ENCODE data around the gene FBXO33. TPM values are rescaled to one million over a fixed set of nuclear protein-coding genes. Genes with fewer than 3 reads are reported as not detected.

Gene FBXO33
- total and polyA plus RNA-seq, 2 experiments from 2014 or later: 9.0 to 21.4 TPM

DNA sequence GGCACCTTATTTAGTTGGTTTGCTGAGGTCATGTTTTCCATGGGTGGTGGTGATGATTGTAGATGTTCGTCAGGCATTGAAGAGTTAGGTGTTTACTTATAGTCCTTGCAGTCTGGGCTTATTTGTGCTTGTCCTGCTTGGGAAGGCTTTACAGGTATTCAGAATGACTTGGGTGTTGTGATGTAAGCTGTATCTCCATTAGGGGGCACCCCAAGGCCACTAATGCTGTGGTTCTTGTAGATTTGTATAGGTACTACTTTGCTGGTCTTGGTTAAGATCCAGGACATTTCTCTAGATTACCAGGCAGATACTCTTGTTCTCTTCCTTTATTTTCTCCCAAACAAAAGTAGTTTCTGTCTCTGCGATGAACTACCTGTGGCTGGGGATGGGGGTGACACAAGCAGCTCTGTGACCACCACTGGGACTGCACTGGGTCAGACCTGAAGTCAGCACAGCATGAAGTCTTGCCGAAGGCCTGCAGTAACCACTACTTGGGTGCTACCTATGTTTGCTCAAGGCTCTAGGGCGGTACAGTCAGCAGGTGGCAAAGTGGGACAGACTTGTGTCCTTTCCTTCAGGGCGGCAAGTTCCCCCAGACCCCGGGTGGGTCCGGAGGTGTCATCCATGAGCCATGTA is 35.8 kb upstream of the FBXO33 start:
- no peaks in the 10 kb centered on the region for H3K4me1 ChIP-seq (ENCODE audit: insufficient read depth)
- H4K20me1 ChIP-seq (ENCODE audit: insufficient read depth): no peaks in the 10 kb centered on the region
- peak; percentile 43 for DNase-seq
- WGBS, 2 experiments (ENCODE audit: low coverage in 1 of 2, low lambda C conversion rate in 2 of 2, missing lambda C conversion rate in 2 of 2): 56 to 63% methylated on average over 5 to 7 of the region's 7 CpGs
- in situ Hi-C loops (cut with MboI): no loop called here
- no peaks in the 10 kb centered on the region for H3K9me3 ChIP-seq (ENCODE audit: low read depth)
- no peak overlapping the region for H3K9ac ChIP-seq
- H3F3A ChIP-seq (ENCODE audit: insufficient read depth): no peaks in the 10 kb centered on the region
- no peaks in the 10 kb centered on the region for H3K9me2 ChIP-seq (ENCODE audit: insufficient read depth)
- H2AFZ ChIP-seq: no peak overlapping the region
- H3K27ac ChIP-seq: no peak overlapping the region
- H3K4me2 ChIP-seq (ENCODE audit: unreplicated experiment): no peak overlapping the region
- no peaks in the 10 kb centered on the region for H3K79me2 ChIP-seq (ENCODE audit: insufficient read depth)
- peaks cover 9% of the 10 kb centered on the region; the same call in 1 of the 2 replicates for H3K27me3 ChIP-seq (replicated peaks; ENCODE audit: insufficient read depth)
- no peak overlapping the region for H3K4me3 ChIP-seq
- TF ChIP-seq EZH2 (IDR thresholded peaks at IDR 0.05; ENCODE audit: insufficient read depth, poor library complexity, severe bottlenecking) (no peak), EZH2phosphoT487 (IDR thresholded peaks at IDR 0.05; ENCODE audit: insufficient read depth, low read depth) (no peak)
- H3K36me3 ChIP-seq (ENCODE audit: low read depth): no peaks in the 10 kb centered on the region

DNA sequence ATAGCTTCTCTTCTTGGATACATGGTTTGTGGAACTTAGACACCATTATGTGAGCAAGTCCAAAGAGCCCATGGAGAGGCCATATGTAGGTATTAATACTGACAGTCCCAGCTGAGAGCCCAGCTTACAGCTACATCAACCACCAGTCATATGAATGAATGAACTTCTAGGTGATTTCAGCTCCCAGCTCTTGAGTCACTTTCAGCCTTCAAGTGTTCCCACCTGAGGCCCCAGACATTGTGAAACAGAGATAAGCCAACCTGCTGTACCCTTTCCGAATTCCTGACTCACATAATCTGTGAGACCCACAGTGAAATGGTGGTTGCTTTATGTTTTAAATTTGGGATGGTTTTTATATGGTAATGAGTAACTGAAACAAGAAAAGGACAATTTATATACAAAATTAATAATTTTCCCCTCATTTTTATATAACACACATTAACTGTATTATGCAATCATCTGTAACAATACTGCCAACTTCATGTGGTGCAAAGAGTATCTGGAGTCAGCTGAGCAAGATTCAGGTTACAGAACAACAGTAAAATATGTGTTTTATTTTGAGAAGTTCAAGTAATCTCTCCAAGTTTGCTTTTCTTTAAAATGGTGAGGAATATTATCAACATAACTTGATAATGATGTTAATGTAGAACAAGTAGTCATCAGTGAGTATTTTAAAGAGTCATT is 27.7 kb upstream of the FBXO33 start:
- H4K20me1 ChIP-seq (ENCODE audit: insufficient read depth): no peaks in the 10 kb centered on the region
- no peaks in the 10 kb centered on the region for H3K9me3 ChIP-seq (ENCODE audit: low read depth)
- no peak overlapping the region for H2AFZ ChIP-seq
- no peaks in the 10 kb centered on the region for H3F3A ChIP-seq (ENCODE audit: insufficient read depth)
- 18 to 35% methylated on average over 1 of the region's 1 CpG for WGBS, 2 experiments (ENCODE audit: low coverage in 1 of 2, low lambda C conversion rate in 2 of 2, missing lambda C conversion rate in 2 of 2)
- no peak overlapping the region for H3K27ac ChIP-seq
- TF ChIP-seq EZH2 (IDR thresholded peaks at IDR 0.05; ENCODE audit: insufficient read depth, poor library complexity, severe bottlenecking) (no peak), EZH2phosphoT487 (IDR thresholded peaks at IDR 0.05; ENCODE audit: insufficient read depth, low read depth) (no peak)
- peak; percentile 7 for DNase-seq
- H3K9ac ChIP-seq: no peak overlapping the region
- H3K9me2 ChIP-seq (ENCODE audit: insufficient read depth): no peaks in the 10 kb centered on the region
- in situ Hi-C loops (cut with MboI): no loop called here
- no peaks in the 10 kb centered on the region for H3K4me1 ChIP-seq (ENCODE audit: insufficient read depth)
- H3K36me3 ChIP-seq (ENCODE audit: low read depth): no peaks in the 10 kb centered on the region
- H3K27me3 ChIP-seq (replicated peaks; ENCODE audit: insufficient read depth): peaks cover 9% of the 10 kb centered on the region; the same call in 1 of the 2 replicates
- no peaks in the 10 kb centered on the region for H3K79me2 ChIP-seq (ENCODE audit: insufficient read depth)
- no peak overlapping the region for H3K4me2 ChIP-seq (ENCODE audit: unreplicated experiment)
- no peak overlapping the region for H3K4me3 ChIP-seq

GRCh38 chr14:39456702-39457250 is 24.5 kb upstream of the FBXO33 start:
- H3K4me3 ChIP-seq: no peak overlapping the region
- H3F3A ChIP-seq (ENCODE audit: insufficient read depth): no peaks in the 10 kb centered on the region
- no peaks in the 10 kb centered on the region for H4K20me1 ChIP-seq (ENCODE audit: insufficient read depth)
- no peak overlapping the region for H3K9ac ChIP-seq
- no peaks in the 10 kb centered on the region for H3K36me3 ChIP-seq (ENCODE audit: low read depth)
- no peak for TF ChIP-seq EZH2phosphoT487 (IDR thresholded peaks at IDR 0.05; ENCODE audit: insufficient read depth, low read depth)
- TF ChIP-seq EZH2 (IDR thresholded peaks at IDR 0.05; ENCODE audit: insufficient read depth, poor library complexity, severe bottlenecking): no peak
- in situ Hi-C loops (cut with MboI): no loop called here
- DNase-seq: no peak
- H2AFZ ChIP-seq: no peak overlapping the region
- H3K4me1 ChIP-seq (ENCODE audit: insufficient read depth): no peaks in the 10 kb centered on the region
- H3K9me3 ChIP-seq (ENCODE audit: low read depth): no peaks in the 10 kb centered on the region
- H3K79me2 ChIP-seq (ENCODE audit: insufficient read depth): no peaks in the 10 kb centered on the region
- H3K27me3 ChIP-seq (replicated peaks; ENCODE audit: insufficient read depth): no peaks in the 10 kb centered on the region
- no peak overlapping the region for H3K27ac ChIP-seq
- no peak overlapping the region for H3K4me2 ChIP-seq (ENCODE audit: unreplicated experiment)
- H3K9me2 ChIP-seq (ENCODE audit: insufficient read depth): no peaks in the 10 kb centered on the region

DNA sequence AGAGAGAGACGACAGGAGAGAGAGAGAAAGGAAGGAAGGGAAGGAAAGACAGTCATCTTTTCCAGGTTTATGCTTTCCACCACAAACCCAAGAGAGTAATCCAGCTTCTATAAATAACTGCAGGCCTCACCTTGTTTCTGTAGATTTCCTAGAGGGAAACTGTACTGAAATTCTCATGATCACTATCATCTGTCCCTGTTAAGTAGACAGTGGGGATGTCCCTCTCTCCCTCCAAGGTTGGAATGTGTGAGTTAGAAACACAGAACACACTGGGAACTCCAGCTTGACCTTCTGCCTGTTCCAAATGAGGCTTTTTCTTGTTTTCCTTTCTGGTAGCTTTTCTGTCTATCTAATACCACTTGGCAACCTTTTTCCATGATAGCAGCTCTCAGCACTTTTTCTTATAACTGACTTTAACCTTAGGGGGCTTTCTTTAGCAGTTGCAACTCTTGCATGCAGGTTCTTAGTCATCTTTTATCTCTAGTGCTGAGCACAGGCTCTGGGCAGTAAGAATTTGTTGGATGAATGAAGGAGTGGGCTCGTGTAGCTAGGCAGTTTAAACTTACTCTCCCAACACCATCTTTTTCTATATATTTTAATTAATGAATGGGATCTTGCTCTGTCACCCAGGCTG is 22.8 kb upstream of the FBXO33 start:
- H3K4me3 ChIP-seq: no peak overlapping the region
- H3K9me2 ChIP-seq (ENCODE audit: insufficient read depth): no peaks in the 10 kb centered on the region
- H2AFZ ChIP-seq: no peak overlapping the region
- H3F3A ChIP-seq (ENCODE audit: insufficient read depth): no peaks in the 10 kb centered on the region
- H3K36me3 ChIP-seq (ENCODE audit: low read depth): no peaks in the 10 kb centered on the region
- 12 to 27% methylated on average over 2 of the region's 2 CpGs for WGBS, 2 experiments (ENCODE audit: low coverage in 1 of 2, low lambda C conversion rate in 2 of 2, missing lambda C conversion rate in 2 of 2)
- H3K9me3 ChIP-seq (ENCODE audit: low read depth): no peaks in the 10 kb centered on the region
- TF ChIP-seq EZH2 (IDR thresholded peaks at IDR 0.05; ENCODE audit: insufficient read depth, poor library complexity, severe bottlenecking): no peak
- no peak for TF ChIP-seq EZH2phosphoT487 (IDR thresholded peaks at IDR 0.05; ENCODE audit: insufficient read depth, low read depth)
- H3K4me1 ChIP-seq (ENCODE audit: insufficient read depth): no peaks in the 10 kb centered on the region
- no peak for DNase-seq
- H3K27ac ChIP-seq: no peak overlapping the region
- no peaks in the 10 kb centered on the region for H4K20me1 ChIP-seq (ENCODE audit: insufficient read depth)
- H3K9ac ChIP-seq: no peak overlapping the region
- no peak overlapping the region for H3K4me2 ChIP-seq (ENCODE audit: unreplicated experiment)
- H3K79me2 ChIP-seq (ENCODE audit: insufficient read depth): no peaks in the 10 kb centered on the region
- in situ Hi-C loops (cut with MboI): no loop called here
- no peaks in the 10 kb centered on the region for H3K27me3 ChIP-seq (replicated peaks; ENCODE audit: insufficient read depth)

Measured in GM23248 (cell line).